KOPT-K1 (cell line): ENCODE data around the gene TAF15.

Source experiments
- H3K27ac ChIP-seq: fragments of 200-600 bp; sonication (generic); 2 replicates; pipeline ENCODE4 v1.5.1; 2016; ENCODE audit warnings: antibody characterized with exemption, mild to moderate bottlenecking, low read depth, low read length; ENCODE audit not compliant: poor library complexity, severe bottlenecking
- H3K36me3 ChIP-seq: fragments of 200-600 bp; sonication (generic); 2 replicates; pipeline ENCODE4 v1.5.1; 2017; ENCODE audit warnings: antibody characterized with exemption, mild to moderate bottlenecking, low read length, moderate library complexity; ENCODE audit not compliant: insufficient read depth
- H3K9me3 ChIP-seq: fragments of 200-600 bp; sonication (generic); 2 replicates; pipeline ENCODE4 v1.5.1; 2017; ENCODE audit warnings: antibody characterized with exemption, low read length, mild to moderate bottlenecking; ENCODE audit not compliant: insufficient read depth, poor library complexity, severe bottlenecking

TAF15 gene

GRCh38 chr17:35797370-35797769 is 11.9 kb upstream of the TAF15 start:
- H3K36me3 ChIP-seq = no peaks in the 10 kb centered on the region
- H3K27ac ChIP-seq = no peak overlapping the region
- H3K9me3 ChIP-seq = no peaks in the 10 kb centered on the region

GRCh38 chr17:35797918-35798317 is 11.4 kb upstream of the TAF15 start:
- Histone ChIP-seq H3K36me3 (no peaks in the 10 kb centered on the region), H3K9me3 (no peaks in the 10 kb centered on the region), H3K27ac (no peak overlapping the region)

- Histone ChIP-seq H3K27ac (no peak overlapping the region), H3K9me3 (no peaks in the 10 kb centered on the region), H3K36me3 (no peaks in the 10 kb centered on the region)
Observed at GRCh38 chr17:35799942-35800341, 9.3 kb upstream of the TAF15 start.

- Histone ChIP-seq H3K27ac (peak overlapping the region; percentile 59), H3K36me3 (no peaks in the 10 kb centered on the region), H3K9me3 (no peaks in the 10 kb centered on the region)
Observed at GRCh38 chr17:35801583-35802224, 7.6 kb upstream of the TAF15 start.

DNA sequence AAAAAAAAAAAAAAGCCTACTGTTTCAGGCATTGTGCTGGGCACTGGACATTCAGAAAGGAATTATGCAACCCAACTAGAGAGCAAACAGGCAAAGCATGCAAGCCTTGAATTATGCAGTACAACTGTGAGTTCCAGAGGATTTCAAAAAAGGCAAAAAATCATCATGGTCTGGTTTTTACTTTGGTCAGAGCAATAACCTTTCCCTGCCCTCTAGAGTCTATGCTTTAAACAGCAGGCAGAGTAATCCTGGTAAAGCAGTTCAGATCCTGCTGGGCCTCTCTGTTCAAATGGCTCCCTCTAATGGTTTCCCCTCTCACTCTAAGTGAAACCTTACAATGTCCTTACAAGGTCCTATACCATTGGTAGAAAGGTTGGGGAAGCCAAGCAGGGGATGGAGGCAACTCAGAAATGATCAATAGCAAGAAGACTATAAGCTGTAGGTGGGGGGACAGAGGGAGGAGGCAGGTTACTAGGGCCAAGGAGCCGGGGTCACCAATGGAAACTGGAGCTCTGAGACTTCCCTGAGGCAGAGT is 4.6 kb upstream of the TAF15 start:
- Histone ChIP-seq H3K9me3 (no peaks in the 10 kb centered on the region), H3K36me3 (no peaks in the 10 kb centered on the region), H3K27ac (no peak overlapping the region)

DNA sequence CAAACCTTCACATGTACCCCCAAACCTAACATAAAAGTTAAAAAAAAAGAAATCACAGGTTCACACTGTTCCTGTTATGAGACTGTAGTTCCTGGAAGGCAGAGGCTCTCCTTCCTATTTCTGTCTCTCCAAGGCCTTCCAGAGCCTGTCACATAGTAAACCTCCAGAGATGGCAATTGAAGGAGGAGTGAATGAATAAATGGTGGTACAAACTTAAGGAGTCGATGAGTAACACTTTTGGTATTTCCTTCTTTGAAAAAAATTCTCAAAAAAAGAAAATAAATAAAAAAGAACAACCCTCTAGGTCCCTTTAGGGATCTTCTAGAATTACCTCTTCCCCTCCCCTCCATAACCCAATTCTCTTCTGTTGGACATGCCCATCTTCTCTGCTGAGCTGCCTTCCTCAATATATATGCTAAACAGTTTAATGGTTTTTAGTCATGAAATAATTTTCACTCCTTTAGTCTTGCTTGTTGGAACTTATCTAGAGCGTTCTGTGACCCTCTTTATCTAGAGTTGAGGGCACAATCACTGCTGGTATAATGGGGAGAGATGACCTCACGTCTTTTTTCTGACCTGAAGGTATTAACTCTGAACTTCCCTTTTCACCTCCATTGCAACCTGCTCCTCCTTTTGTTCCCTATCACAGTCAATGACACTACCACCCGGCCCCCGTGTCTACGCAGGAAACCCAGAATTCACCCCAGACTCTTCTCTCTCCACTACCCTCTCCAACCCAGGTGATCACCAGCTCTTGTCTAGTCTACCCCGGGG is 1.7 kb upstream of the TAF15 start:
- Histone ChIP-seq H3K9me3 (no peaks in the 10 kb centered on the region), H3K36me3 (peaks cover 12% of the 10 kb centered on the region), H3K27ac (peak overlapping the region; percentile 90)

DNA sequence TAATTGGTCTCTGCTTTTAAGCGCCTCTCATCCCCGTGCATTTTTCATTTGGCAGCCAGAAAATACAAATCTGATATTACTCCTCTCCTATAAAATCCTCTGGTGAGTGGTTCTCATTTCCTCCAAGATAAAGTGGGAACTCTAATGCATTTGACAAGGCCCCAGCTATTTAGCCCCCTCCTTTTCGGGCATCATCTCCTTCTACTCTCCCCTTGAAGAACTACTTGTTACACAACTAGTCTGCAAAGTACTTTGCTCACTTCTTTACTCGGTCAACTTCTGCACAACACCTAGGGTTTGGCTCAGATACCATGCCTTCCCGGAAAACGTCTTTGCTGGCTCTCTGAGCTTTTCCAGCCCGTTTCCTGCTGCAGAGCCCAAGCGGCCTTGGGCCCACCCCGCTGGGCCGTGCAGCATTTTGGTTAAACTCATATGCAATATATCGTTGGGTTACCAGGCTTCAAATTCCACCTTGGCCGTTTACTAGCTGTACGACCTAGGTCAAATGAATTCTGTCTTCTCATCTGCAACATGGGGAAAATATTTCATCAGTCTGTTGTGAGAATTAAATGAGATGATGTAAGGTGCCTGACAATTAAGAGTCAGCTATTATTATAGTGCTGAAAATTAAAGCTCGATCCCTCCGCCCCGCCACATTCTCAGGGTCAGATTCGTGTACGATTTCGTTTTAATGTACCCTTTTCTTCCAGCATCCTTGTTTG is 883 bp upstream of the TAF15 start:
- H3K36me3 ChIP-seq = peaks cover 20% of the 10 kb centered on the region
- no peaks in the 10 kb centered on the region for H3K9me3 ChIP-seq
- peak overlapping the region; percentile 90 for H3K27ac ChIP-seq

DNA sequence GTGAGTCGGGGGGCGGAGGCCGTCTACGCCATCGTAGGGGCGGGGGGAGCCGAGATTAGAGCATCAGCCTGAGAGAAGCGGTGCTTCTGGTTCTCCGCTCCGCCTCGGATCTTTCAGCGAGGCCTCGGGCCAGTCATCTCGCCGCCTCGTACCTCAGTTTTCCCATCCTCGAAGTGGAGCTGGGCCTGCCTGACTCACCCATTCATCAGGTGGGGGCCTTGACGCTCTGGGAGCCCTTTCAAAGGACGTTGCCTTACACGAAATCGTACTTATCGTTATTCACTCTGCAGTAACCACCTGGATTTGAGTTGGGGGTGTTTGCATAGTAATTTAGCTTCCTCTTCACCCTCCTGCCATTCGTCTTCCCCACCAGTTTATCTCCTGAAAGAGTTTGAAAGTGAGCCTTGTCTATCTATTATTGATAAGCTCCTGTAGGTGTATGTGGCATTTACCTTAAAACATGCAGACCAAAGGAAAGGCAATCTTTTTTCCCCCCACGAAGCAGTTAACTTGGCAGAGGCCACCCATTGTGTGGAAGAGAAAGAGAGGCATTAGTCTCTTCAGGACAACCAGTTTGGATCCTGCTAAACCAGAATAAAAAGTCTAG is 674 bp downstream of the TAF15 start:
- peaks cover 35% of the 10 kb centered on the region for H3K36me3 ChIP-seq
- H3K9me3 ChIP-seq = no peaks in the 10 kb centered on the region
- peak overlapping the region; percentile 90 for H3K27ac ChIP-seq

- no peak overlapping the region for H3K27ac ChIP-seq
- H3K36me3 ChIP-seq = peaks cover 53% of the 10 kb centered on the region
- H3K9me3 ChIP-seq = no peaks in the 10 kb centered on the region
Observed at GRCh38 chr17:35811759-35812158, 2.5 kb downstream of the TAF15 start.

GRCh38 chr17:35812456-35812855 is 3.2 kb downstream of the TAF15 start:
- peaks cover 60% of the 10 kb centered on the region for H3K36me3 ChIP-seq
- no peak overlapping the region for H3K27ac ChIP-seq
- no peaks in the 10 kb centered on the region for H3K9me3 ChIP-seq

GRCh38 chr17:35816723-35817122 is 7.4 kb downstream of the TAF15 start:
- Histone ChIP-seq H3K36me3 (peaks cover 99% of the 10 kb centered on the region), H3K27ac (no peak overlapping the region), H3K9me3 (no peaks in the 10 kb centered on the region)

- H3K36me3 ChIP-seq = peaks cover 99% of the 10 kb centered on the region
- no peaks in the 10 kb centered on the region for H3K9me3 ChIP-seq
- H3K27ac ChIP-seq = no peak overlapping the region
Observed at GRCh38 chr17:35817196-35817595, 7.9 kb downstream of the TAF15 start.

GRCh38 chr17:35819455-35819854 is 10.2 kb downstream of the TAF15 start:
- Histone ChIP-seq H3K9me3 (no peaks in the 10 kb centered on the region), H3K36me3 (peaks cover 99% of the 10 kb centered on the region), H3K27ac (no peak overlapping the region)

DNA sequence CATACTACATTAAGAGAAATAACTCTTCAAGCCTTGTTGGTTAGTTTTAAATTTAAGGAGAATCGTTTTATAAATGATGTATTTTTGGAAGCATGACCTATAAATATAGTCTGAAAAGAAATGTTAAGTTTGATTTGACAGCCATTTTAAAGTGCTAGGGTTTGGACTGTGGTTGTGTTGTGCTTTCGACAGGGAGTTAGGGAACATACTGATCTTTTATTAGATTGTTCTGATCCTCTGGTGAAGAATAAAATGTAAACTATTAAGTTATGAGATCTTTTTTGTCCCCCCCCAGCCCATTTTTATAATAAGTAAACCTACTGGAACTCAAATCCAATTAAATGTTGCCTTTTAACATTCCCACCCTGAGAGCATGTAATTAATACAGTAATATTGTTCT is 12.0 kb downstream of the TAF15 start:
- no peaks in the 10 kb centered on the region for H3K9me3 ChIP-seq
- H3K36me3 ChIP-seq = peaks cover 100% of the 10 kb centered on the region
- H3K27ac ChIP-seq = no peak overlapping the region

DNA sequence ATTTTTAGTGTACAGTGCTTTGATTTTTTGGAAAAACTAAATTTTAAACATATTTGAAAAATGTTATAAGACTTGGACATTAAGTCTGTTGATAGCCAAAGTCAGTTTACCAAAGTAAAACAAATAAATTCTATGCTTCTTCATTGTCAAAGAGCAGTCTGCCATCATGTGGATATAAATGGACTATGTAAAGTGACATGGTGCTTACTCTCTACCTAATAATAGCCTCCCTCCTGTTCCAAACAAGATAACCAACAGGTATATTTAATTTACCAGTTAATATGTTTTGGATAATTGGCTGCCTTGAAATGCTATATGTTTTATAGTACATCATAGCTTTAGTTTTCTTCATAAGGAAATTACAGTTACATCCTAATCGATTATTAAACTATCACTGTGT is 15.9 kb downstream of the TAF15 start:
- H3K9me3 ChIP-seq = no peaks in the 10 kb centered on the region
- peaks cover 99% of the 10 kb centered on the region for H3K36me3 ChIP-seq
- no peak overlapping the region for H3K27ac ChIP-seq
